ENCODE results near the gene FGF3.

FGF3 gene

DNA sequence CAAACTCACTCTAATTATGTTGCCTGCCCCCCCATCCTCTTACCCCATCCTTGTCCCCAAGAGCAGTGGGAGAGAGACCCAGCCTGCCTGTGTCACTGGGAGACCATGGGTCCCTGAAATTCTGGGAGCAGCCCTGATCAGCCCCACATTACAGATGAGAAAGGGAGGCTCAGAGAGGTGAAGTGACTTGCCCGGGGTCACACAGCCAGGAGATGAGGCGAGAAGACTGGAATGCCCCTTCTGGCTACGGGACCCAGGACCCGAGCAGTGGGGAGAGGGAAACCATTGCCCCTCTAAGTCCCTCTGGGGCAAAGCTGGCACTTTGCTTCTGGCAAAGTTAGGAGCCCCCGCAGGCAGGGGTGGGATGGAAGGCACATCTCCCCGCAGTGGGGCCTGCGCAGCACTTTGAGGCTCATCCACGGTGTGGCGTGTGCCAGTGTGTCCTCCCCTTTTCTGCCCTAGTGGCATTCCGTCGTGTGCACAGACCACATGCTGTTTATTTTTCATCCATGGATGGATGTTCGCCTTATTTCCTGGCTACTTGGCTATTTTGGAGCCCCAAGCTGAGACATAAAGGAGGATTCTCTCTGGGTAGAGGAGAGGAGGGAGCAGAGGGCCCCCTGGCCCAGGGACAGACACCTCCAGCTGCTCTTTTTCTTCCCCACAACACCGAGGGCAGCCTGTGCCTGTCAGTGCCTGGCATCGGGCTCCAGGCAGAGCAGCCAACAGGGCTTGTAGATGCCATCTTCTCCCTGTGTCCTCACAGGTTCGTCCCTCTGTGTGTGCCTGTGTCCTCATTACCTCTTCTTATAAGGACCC lies 3.7 kb upstream of the FGF3 start:
- DNase-seq, result no peak

DNA sequence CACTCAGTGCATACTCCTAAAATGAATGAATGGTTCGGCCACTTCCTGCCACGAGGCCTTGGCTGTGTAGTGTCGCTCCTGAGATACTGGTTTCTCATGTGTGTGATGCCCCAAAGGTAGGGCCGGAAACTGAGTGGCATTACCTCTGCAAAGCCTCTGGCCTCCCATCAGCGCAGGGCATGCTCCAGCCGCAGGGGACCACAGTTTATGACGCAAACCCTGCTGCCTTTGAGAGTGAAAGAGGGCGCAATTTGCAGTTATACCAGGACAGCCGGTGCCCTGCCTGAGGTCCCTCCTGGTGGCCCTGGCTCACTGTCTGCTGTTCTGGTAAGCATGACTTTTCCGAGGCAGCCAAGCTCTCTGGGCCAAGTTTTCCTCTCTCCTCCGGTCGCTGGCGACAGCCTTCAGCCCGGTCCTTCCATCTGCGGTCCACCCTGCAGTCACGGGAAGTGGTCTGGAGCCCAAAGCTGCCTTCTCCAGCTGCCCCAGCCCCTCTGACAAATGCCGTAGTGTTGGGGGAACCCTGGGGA lies 2.4 kb upstream of the FGF3 start:
- no peak for DNase-seq

DNA sequence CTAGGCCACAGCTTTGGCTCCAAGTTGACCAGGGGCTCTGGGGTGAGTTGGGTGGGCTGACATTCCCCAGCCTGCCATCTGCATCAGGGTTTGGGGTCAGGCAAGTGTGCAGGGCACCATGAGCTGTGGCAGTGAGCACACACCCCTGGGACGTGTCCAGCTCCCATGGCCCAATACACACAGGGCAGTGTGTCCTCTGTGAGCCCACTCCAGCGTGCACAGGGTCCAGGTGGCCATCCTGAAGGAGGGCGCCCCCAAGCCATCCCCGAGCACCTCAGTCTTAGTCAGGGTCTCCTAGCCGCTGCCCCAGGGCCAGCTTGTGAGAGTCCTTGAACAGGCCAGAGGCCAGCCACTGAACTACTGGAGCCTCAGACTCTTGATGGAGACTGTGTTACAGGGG lies 1.2 kb upstream of the FGF3 start:
- DNase-seq, result no peak

GRCh38 chr11:69819541-69820070 lies 390 bp upstream of the FGF3 start:
- no peak for DNase-seq

GRCh38 chr11:69818231-69818602 lies 999 bp downstream of the FGF3 start:
- DNase-seq, result no peak

DNA sequence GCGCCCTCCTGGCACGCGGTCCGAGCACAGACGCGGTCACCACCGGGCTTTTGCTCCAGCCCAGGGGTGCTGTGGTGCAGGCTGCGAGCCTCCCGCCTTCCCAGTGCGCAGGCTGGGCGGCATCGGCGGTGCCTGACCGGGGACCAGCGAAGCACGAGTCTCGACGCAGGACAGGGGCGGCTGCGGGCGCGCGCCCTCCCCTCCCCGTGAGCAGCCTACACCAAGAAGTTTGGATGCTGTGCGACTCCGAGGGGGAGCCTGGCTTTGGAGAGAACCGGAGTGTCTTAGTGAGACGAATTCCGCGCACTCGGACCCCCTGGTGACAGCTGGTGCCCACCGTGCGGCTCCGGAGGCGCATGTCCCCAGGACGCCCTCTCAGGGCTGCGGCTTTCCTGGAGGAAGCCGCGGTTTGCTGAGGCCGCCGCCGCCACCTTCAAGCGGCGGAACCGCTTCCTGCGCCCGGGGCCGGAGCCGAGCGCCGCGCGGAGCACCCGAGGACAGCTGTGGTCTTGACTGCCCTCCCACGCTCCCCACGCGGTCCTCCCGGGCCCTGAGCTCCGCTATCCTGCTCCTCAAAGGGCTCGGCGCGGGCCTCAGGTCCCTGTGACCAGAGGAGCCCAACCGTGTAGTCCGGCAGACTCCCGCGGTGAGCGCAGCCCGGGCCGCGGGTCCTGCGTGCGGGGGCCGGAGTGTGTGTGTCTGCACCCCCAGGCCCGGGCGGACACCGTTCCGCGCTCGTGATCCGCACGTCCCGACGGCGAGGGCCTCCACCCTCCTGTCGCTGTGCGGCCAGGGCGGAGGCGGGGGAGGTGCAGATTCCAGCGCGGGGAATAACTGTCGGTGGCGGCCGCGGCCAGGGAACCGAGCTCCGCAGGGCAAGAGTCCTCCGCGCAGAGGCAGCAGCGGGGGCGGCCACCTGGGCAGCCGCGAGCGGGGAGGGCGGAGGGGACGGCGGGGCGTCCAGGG lies 1.7 kb downstream of the FGF3 start:
- no peak for DNase-seq

GRCh38 chr11:69816671-69817070 lies 2.5 kb downstream of the FGF3 start:
- DNase-seq, result no peak

DNA sequence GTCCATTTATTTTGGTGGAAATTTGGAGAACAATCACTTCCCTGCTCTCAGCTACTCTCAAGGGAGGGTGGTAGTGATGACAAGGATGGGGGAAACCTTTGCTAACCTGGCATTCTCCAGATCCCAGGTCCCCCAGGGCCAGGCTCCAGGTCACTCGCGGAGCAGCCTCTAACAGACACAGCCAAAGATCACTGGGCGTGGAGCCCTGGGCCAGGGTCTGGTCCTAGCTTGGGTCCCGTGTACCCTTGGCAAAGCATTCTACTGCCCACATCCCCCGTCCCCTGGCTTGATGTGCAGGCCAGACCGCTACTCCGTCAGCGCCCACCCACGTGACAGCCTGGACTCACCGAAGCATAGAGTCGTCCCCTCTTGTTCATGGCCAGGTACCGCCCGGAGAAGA lies 3.2 kb downstream of the FGF3 start:
- DNase-seq, result no peak

- no peak for DNase-seq
These were observed 4.3 kb downstream of the FGF3 start for GRCh38 chr11:69814902-69815301.

DNA sequence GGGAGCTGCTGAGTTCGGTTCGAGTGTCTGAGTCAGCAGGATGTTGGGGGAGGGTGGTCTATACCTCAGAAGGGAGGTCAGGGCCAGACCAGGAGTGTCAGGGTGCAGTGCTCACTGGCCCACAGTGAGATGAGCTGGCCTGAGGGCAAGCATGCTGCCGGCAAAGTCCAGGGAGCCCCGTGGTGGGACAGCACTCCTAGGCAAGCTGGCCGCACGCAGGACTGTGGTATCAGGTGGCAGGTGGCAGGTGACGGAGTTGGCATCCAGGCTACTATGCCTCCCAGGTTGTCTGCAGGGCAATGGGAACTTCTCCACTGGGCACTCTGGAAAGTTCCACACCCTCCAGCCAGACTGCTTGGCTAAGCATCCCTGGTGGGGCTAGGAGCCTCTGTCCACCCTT lies 4.8 kb downstream of the FGF3 start:
- DNase-seq, result no peak

DNA sequence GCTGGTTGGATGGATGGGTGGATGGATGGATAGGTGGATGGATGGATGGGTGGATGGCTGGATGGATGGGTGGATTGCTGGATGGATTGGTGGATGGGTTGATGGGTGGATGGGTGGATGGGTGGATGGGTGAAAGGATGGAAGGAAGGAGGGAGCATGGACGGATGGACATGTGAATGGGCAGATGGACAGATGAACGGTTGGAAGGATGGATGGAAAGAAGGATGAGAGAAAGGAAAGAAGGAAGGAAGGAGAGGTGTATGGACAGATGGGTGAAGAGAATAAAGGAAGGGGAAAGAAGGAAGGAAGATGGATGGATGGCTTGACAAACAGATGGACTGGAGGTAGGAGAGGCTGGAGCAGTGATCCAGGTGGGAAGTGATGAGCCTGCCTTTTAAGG lies 5.4 kb downstream of the FGF3 start:
- no peak for DNase-seq

DNA sequence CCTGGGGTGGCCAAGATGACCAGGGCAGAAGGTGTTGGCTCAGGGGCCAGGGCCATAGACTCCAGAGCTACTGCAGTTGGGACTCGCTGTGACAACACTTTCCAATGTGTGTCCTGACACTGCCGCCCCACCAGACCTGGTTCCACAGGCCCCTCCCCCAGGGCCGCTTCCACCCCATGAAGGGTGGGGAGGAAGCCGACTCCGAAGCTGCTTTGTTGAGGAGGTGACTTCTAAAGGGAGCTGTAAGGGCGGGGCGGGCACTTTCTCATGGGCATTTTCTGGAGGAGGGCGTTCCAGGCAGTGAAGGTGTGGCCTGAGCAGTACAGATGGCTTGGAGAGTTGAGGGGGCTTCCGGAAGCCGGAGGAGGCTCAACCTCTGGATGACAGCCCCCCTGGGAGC lies 6.3 kb downstream of the FGF3 start:
- DNase-seq, result no peak

DNA sequence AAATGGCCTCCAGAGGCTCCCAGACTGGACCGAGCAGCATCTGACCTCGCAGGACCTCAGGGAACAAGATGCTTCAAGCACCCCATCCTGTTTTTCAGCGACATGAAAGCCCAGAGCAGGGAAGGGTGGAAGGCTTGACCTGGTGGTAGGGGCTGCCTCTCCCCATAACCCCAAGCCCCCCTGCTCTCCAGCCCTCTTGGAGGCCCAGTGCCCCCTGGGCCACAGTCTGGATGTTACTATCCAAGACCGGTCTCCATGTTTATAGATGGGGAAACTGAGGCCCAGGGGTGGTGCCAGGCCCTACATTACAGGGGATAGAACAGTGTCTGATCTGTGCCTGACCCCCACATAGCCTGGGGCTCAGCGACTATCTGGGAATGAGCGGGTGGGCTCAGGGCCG lies 7.0 kb downstream of the FGF3 start:
- no peak for DNase-seq

DNA sequence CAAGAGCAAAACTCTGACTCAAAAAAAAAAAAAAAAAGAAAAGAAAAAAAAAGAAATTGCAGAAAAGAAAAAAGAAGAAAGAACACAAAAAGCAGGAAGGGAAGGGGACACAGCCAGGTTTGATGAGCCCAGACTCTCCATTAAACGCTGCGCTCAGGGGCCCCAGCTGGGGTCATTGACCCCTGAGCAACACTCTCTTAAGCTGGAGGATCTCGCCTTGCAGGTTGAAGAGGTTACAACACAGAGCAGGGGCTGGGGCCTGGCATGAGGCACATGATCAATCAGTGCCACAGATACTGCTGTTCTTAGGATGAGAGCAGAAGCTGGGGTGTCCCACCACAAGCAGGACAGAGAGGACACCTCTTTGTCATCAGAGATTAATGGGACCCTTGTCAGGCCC lies 7.8 kb downstream of the FGF3 start:
- no peak for DNase-seq

GRCh38 chr11:69810289-69811118 lies 8.7 kb downstream of the FGF3 start:
- no peak for DNase-seq

GRCh38 chr11:69808667-69809086 lies 10.5 kb downstream of the FGF3 start:
- DNase-seq, result no peak

GRCh38 chr11:69807106-69807815 lies 12.0 kb downstream of the FGF3 start:
- no peak for DNase-seq

DNA sequence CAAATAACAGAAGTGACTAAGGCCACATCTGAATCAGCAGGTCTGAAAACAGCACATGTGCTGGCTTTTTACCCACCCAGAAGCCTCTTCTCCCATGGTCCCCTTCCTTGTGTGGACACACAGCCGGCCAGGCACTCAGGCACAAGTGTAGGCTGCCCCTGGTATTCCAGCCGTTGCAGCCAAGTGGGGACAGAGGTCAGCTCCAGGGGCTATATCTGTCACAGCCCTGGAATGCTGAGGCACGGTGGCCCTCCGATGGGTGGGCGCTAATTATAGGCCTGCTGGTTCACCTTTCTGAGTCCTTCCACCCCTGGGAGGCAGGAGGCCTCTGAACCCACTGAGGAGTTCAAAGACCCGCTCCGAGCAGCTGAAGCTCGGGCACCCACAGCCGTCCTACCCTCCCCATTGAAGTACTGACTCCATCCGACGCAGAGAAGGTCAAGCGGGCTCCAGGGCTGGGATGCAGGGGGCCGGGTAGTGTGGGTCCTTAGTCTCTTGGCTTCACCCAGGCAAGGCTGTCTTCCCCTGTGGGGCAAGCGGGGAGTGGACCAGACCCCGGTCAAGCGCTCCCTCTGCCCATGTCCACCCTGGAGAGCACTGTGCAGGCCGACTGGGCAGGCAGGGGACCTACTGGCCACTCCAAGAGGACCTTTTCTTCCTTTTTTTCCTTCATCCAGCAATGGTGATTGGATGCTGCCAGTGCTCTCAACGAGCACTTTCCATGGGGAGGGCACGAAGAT lies 14.3 kb downstream of the FGF3 start:
- DNase-seq, result no peak

- no peak for DNase-seq
These were observed 15.5 kb downstream of the FGF3 start for GRCh38 chr11:69803604-69804218.

DNA sequence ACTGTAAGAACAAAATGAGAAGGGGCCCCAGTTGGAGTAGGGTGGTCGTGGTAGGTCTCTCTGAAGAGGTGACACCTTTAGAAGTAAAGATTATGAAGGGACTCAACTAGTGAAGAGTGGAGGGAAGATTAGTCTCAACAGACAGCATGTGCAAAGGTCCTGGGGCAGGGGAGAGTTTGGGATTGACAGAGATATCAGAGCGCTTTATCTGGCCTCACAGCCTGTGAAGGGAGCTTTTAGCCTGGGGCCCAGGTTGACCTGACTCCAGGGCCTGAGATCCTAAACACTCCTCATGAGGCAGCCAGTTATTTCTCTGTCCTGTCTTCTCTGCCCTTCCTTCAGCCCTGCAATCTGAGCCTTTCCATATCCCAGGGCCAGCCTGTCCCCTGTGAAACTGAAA lies 16.2 kb downstream of the FGF3 start:
- no peak for DNase-seq

DNA sequence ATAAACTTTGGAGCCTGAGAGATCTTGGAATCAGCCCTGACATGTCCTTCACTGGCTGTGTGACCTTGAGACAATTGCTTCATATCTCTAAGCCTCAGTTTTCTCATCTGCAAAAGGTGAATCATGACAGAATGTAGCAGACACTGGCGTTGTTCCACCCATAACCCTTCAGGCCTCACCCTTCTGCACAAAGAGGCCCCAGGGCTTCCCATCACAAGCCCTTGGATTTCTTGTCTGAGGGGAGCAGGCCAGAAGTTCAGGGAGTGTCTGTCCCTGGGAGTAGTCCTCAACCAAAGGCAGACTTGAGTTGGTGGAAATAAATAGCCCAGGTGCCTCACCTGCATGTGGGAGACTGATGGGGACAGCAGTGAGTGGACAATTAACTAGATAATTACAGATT lies 16.6 kb downstream of the FGF3 start:
- no peak for DNase-seq
